Stimulated activated CD8-positive, alpha-beta memory T cell treated with anti-CD3 and anti-CD28 coated beads, Interleukin-12 subunit alpha, Interleukin-12 subunit beta, amount 100 ng/mL, for 4 hours (primary cell): ENCODE data around the gene ARMH4.
"Not testable (repeated sequence)": the region's sequence is repeated elsewhere in the genome, so short reads cannot be mapped to it uniquely, and the experiment has no call there.

Experiments
- DNase-seq: peaks from one replicate; pipeline ENCODE4 v3.0.0-alpha.2; 2020; ENCODE audit warnings: low read depth

ARMH4 gene

GRCh38 chr14:58146399-58146798, 5.6 kb downstream of the ARMH4 start:
- DNase-seq: no peak

DNA sequence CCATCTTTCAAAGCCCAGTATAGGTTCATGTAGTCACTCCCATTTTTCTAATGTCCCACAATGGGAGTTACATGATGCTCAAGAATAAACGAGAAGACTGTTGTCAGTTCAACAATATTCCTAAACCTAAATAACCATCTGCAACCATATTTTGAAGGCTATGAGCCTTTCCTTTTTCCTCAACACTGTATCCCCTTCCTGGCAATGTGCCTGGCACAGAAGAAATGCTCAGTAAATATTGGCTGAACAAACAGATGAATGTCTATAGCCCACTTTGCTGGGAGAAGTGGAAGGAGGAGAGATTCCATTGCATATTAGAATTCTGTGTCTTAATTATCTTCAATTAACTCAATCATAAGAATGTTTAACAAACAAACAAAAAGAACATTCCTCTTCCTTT, 6.1 kb downstream of the ARMH4 start:
- DNase-seq: no peak

DNA sequence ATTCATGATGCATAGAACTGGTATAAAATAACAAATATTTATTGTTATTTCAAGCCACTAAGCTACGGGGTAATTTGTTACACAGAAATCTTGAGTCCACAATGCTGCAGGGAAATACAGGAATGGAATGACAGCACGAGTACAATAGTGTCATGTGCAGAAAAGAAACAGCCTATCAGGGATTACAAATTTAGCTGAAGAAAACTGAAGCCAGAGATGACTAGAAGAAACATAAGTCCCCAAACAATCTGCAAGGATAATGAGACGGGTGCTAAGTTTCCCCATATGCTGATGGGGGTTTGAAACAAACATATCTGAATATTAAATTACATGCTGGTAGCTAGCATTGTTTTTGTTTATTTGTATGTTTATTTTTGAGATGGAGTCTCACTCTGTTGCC, 8.9 kb downstream of the ARMH4 start:
- no peak for DNase-seq

DNA sequence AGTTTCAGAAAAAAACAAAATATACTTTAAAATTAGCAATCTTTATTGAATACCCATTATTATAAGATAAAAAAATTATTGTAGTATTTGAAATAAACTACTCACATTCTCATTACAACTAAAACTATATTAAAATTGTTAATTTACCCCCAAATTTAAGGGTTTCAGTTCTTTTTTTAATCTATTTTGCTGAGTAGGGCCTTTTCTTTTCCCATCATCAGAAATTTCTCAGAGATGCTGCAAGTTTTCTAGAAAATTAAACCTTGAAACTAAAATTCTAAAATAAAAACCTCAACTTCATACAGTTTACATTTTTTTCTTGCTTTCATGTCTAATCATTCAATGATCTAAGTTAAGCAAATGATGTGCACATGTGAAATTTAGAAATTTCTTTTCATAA, 10.1 kb downstream of the ARMH4 start:
- DNase-seq: no peak

GRCh38 chr14:58138714-58139482, 13.1 kb downstream of the ARMH4 start:
- DNase-seq: no peak

DNA sequence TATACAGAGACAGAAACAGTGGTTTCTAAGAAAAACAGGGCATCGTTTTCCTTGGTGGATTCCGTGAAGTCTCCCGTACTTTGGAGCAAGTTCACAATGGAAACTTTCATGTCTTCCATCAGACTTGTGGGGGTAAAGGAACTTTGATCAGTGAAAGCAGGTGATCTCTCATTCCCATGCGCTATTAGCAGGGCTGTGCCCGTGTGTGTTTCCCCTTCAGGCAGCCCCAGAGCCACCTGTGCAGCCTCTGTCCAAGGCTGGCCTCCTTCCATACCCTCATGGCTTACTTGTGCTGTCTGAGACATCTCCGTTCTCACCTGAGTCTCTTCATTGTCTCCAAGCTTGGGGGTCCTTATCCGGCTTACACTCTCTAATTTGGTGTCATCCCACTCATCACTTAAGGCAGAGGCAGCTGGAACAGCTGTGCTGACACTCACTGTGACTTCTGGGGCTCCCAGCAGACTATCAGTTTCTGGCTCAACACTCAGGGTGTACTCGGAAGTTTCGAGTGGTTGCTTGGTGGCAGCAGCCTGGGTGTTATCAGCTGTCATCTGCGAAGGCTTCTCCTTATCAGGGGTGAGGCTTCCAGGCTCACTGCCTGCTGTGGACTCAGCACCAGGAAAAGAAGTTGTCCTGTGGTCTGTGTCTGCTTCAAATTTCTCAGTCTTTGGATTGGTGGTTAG, 13.8 kb downstream of the ARMH4 start:
- DNase-seq: no peak

DNA sequence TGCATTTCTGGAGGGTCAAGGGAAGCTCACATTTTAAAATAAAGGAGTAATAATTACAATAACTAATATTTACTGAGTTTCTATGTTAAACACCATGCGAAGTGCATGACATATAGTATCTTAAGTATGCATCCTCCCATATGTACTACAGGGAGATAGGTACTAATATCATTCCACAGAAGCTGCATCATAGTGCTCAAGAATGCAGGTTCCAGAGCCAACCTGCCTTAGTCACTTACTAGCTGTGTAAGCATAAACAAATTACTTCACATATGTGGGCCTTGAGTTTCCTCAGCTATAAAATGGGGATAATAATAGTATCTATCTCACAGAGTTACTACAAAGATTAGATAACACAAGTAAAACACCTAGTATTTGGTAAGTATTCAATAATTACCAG, 18.3 kb downstream of the ARMH4 start:
- DNase-seq: no peak

DNA sequence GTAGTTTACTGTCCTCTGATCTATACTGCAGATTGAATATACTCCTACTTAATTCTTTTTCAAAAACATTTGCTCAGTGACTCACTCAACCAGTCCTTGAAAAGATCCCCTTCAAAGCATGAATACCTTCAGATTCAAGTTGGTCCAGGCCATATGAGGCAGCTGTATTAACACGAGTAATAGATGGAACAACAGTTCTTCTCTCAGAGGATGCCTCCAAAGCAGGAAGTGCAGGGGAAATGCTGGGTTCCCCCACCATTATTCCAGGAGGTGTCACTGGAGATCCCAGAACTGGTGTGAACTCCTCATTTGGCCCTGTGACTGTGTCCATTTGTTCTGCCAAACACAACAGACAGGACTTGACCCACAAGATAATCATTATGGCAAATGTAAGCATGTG, 20.6 kb downstream of the ARMH4 start:
- no peak for DNase-seq

DNA sequence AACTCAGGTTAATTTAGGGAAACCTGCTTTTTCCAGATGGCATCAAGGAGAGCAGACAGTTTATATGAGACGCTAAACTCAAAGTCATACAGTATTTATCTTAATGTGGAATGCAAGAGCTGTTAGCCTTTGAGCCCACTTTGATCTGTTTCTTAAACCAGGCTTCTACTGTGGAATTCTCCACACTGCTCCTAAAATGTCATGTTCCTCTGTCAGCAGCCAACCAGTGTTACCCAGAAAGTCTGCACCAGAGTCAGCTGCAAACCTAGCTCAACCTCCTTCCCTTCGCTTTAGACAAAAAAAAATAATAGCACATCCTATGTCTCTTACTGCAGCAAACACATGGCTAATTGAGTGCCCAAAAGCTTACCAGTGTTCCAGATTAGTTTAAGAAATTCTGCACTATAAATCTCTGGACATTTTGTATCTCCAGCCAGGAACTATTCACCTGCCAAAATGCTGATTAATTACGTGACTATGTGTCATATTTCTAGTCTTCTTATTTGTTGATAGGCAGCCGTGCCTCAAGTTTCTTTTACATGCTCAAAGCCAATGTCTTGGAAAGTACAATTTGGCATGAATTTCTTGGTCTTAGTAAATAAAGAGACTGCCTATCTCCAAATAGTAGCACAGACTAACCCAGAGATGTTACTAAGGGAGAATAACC, 21.8 kb downstream of the ARMH4 start:
- no peak for DNase-seq

- DNase-seq: no peak
Observed at GRCh38 chr14:58129208-58129607, 22.8 kb downstream of the ARMH4 start.

DNA sequence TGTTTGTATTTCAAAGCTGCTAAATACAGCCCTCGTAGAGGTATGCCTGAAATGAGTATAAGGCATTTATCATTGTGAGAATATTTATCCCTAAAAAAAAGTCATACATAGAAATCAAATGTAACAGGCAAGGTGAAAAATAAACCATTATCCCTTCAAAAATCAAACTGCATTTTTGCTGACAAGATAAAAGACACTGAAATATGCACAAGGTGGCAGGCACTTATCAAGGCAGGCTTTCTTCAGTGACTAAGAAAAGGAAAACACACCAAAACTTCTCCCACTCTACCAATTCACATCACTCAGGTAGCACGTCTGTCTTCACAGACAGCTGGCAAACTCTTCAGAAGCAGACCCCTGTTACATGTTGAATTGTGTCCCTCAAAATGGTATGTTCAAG, 23.6 kb downstream of the ARMH4 start:
- no peak for DNase-seq

DNA sequence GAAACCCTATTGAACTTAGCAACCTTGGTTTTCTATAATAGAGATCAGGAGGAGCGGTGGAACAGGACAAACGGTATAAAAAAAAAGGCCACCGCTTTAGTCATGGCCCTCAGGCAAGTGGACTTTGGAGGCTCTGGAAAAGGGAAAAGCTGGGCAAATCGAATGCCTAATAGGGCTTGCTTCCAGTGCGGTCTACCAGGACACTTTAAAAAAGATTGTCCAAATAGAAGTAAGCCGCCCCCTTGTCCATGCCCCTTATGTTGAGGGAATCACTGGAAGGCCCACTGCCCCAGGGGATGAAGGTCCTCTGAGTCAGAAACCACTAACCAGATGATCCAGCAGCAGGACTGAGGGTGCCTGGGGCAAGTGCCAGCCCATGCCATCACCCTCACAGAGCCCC, 29.5 kb downstream of the ARMH4 start:
- not testable (repeated sequence) for DNase-seq

DNA sequence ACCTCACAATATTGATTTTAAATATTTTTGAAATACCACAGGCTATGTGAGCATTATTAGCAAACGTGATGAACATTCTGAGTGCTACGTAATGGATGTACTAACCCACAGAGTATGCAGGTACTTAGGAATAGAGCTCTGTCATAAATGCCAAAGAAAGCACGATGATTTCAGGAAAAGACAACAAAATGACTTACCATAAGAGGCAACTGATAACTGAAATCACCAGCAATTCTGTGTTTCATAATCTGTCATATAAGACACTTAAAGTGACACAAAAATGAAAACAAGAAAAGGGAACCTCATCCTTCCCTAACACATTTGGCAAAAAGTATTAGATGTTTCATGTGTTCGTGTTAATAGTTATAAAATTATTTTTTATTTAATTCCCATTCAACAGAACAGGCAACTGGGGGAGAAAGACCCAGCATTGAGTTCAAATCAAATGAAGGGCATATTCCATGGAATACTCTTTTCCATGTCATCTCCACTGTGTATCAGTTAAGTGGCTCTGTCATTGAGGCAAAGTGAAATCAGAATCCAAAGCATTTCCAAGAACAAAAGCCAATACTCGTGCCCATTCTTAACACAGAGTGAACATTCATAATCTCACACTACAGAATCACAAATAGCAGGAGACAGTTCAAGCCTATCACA, 30.4 kb downstream of the ARMH4 start:
- DNase-seq: no peak

DNA sequence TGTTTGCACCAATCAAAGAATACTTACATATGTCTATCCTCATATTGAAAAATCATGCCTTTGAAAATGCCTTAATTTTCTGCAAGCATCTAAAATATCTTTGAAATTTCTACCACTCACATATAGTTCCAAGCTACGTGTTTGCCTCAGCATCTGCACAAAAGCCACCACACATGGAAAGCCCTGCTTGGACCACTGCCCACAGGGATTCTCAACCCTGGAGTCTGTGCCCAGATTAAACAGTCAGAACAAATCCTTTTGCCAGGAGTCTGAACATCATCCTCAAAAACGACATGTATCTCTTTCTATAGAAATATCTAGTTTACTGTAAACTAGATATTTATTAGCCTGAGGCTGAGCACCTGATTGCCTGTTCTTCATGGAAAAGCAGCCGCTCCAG, 32.6 kb downstream of the ARMH4 start:
- DNase-seq: no peak

GRCh38 chr14:58118097-58118815, 33.8 kb downstream of the ARMH4 start:
- DNase-seq: no peak

DNA sequence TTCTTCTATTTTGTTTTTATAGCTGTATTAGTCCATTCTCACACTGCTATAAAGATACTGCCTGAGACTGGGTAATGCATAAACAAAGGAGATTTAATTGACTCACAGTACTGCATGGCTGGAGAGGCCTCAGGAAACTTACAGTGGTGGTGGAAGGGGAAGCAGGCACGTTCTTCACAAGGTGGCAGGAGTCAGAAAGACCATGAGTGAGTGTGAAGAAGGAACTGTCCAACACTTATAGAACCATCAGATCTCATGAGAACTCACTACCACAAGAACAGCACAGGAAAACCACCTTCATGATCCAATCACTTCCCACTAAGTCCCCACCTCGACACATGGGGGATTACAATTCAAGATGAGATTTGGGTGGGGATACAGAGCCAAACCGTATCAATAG, 42.3 kb downstream of the ARMH4 start:
- no peak for DNase-seq

DNA sequence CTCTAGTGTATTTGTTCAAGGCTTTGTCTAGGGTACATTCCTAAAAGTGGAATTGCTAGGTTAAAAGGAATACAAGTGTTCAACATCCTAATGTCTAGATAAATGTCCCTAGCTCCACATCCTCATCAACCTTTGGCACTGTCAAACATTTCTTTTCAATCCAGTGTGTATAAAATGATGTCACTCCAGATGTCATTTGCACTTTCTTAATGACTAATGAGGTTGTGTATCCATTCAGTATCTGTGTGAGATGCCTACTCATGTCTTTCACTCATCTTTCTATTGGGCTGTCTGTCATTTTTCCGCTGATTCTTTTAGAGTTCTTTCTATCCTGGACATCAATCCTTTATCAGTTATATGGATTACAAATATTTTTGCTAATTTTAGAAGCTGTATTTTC, 43.3 kb downstream of the ARMH4 start:
- no peak for DNase-seq

GRCh38 chr14:58107947-58108552, 44.0 kb downstream of the ARMH4 start:
- no peak for DNase-seq

DNA sequence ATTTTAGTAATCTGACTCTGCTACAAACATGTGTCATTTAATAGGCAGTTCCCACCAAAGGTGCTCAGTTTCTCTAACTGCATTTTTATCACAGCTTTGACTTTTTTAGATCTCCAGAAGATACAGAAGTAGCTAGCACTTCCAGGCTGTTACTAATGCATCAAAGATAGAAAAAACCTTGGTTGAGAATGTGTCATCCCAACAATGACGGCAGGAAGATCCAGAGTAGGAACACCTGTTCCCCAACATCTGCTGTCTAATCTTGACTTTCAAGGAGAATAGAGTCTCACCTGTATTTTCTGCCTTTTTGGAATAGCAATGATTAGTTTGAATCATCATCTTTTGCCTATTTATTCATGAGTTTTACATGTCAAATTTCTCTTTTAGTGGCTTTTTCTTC, 45.0 kb downstream of the ARMH4 start:
- DNase-seq: no peak

DNA sequence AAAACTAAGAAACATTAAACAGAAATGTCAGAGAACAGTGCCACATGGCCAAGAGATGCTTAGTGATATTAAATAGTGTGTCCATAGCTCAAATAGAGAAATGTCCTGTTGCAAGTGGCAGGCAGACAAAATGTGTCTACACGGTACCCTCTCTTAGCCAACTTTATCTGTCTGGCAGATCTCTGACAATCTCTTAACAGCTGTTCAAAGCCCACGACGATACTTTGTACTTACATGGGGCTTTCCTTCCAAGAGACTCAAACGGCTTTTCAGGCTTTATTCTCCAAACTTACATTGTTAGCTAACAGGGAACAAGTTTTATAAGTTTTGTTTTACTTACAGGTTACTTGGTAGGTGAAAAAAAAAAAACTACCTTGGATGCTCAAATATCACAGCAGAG, 45.6 kb downstream of the ARMH4 start:
- DNase-seq: no peak

GRCh38 chr14:58104808-58105207, 47.2 kb downstream of the ARMH4 start:
- DNase-seq: no peak
